ENCODE measurements around the gene PTPRK.

GRCh38 chr6:128500014-128500413 is 20.4 kb downstream of the PTPRK start:
- no peak for TF ChIP-seq POLR2A (IDR thresholded peaks at IDR 0.05; ENCODE audit: borderline replicate concordance, extremely low read depth, insufficient read depth, insufficient read length)
- TF ChIP-seq JUND (IDR thresholded peaks at IDR 0.05) = no peak
- TF ChIP-seq POLR2AphosphoS5 (IDR thresholded peaks at IDR 0.05; ENCODE audit: low read depth, low read length) = no peak
- TF ChIP-seq CTCF (IDR thresholded peaks at IDR 0.05 in 2 of 3, conservative IDR thresholded peaks at IDR 0.05 in 1 of 3; ENCODE audit: borderline replicate concordance in 1 of 3, insufficient read depth in 1 of 3, low read depth in 2 of 3, low read length in 2 of 3) = no peak
- no peak for TF ChIP-seq EZH2phosphoT487 (IDR thresholded peaks at IDR 0.05; ENCODE audit: borderline replicate concordance)
- no peak for TF ChIP-seq YY1 (IDR thresholded peaks at IDR 0.05; ENCODE audit: extremely low read depth, insufficient replicate concordance, low read depth, low read length)
- no peak for TF ChIP-seq TCF7L2 (IDR thresholded peaks at IDR 0.05; ENCODE audit: borderline replicate concordance, extremely low read depth, insufficient read depth, insufficient read length)
- no peak for TF ChIP-seq REST (IDR thresholded peaks at IDR 0.05; ENCODE audit: low read depth)
- no peak for TF ChIP-seq ZBTB33 (IDR thresholded peaks at IDR 0.05; ENCODE audit: extremely low read depth, insufficient replicate concordance, low read length)
- no peak for TF ChIP-seq SIN3A (IDR thresholded peaks at IDR 0.05; ENCODE audit: low read depth)
- TF ChIP-seq FOSL1 (IDR thresholded peaks at IDR 0.05; ENCODE audit: low read depth) = no peak
- TF ChIP-seq MAX (IDR thresholded peaks at IDR 0.05) = no peak
- no peak for TF ChIP-seq EZH2 (IDR thresholded peaks at IDR 0.05)
